Measurements from ENCODE around the gene CFAP99. TPM values are rescaled to one million over a fixed set of nuclear protein-coding genes. Genes with fewer than 3 reads are reported as not detected.

CFAP99 gene
- total RNA-seq, 4 donors from 2014 or later = 0.32 to 0.60 TPM; not detected in 2

DNA sequence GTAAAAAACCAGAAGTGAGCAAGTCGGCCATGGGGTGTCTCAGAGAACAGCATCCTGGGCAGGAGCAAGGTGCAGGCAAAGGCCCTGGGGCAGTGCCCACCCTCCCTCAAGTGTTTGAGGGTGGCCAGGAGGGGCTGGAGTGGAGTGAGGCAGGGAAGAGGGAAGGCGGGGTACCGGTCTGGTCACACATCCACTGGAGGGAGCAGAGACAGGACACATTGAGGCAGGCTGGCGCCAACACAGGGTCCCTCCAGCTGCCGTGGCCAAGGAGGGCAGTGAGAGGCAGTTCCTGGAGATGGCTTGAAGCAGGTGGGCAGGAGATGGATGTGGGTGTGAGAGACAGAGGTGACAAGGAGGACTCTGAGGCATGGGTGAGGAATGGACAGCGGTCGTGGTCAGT, 29.8 kb downstream of the CFAP99 start:
- TF ChIP-seq, protein P1, sequence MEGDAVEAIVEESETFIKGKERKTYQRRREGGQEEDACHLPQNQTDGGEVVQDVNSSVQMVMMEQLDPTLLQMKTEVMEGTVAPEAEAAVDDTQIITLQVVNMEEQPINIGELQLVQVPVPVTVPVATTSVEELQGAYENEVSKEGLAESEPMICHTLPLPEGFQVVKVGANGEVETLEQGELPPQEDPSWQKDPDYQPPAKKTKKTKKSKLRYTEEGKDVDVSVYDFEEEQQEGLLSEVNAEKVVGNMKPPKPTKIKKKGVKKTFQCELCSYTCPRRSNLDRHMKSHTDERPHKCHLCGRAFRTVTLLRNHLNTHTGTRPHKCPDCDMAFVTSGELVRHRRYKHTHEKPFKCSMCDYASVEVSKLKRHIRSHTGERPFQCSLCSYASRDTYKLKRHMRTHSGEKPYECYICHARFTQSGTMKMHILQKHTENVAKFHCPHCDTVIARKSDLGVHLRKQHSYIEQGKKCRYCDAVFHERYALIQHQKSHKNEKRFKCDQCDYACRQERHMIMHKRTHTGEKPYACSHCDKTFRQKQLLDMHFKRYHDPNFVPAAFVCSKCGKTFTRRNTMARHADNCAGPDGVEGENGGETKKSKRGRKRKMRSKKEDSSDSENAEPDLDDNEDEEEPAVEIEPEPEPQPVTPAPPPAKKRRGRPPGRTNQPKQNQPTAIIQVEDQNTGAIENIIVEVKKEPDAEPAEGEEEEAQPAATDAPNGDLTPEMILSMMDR (IDR thresholded peaks at IDR 0.05) = no peak

DNA sequence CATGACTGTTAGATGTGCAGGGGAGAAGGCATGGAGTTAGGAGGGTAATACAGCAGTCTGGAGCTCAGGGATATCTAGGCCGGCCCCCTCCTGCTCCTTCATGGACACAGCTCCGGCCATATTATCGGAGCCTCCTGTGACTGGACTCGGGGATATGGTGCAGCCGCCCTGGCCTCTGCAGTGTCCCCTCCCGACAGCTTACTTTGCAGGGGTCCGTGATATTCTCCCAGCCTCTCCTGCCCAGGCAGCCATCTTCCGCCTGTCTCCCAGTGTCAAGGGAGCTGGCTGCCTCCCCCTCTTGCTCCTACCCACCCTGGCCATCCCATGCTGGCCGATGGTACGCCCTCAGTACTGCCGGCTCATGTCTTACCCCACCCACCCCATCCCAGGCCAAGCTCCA, 30.3 kb downstream of the CFAP99 start:
- ATAC-seq (ENCODE audit: low FRiP score) (no peak), DNase-seq (ENCODE audit: low spot score) (no peak)
- TF ChIP-seq, protein P1 (IDR thresholded peaks at IDR 0.05) = no peak

More for the DNA sequence above, 29.8 kb downstream of the CFAP99 start:
- no peak for ATAC-seq (ENCODE audit: low FRiP score)
- no peak for DNase-seq (ENCODE audit: low spot score)

DNA sequence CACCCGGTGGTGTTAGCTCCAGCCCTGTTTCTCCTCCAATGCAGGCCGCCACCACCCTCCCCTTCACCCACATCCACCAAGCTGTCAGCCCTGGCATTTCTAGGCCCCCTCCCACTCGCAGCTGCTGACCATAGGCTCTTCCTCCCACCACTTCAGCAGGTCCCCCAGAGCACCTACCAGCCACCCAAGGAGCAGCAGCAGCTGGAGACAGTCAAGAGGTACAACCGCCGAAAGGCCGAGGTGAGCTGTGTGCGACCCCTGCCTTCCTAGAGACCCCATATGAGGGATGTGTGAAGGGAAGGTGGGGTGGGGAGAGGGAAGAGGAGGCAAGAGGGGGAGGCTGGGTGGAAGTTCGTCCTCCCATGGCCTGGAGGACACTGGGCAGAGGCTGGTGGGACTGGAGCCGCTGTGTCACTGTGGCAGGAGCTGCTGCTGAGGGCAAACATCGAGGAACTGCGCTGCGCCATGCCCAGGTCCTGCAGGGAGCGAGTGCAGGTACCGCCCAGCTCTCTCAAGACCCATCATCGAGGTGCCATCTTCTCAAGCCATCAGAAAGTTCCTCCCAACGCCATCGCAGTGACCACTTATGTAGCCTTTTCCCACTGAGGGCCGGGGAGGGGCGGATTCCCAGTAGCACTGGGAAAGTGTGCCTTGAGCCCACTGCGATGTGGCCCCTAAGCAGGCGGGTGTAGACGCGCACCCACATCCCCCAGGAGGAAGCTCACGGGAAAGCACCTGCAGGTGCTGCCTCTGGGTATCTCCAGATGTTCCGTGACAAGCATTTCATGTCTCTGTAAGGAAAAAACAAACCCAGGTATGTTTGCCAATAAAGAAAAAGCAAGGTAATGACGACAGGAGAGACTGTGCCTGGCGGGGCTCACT, 31.0 kb downstream of the CFAP99 start:
- DNase-seq (ENCODE audit: low spot score) = no peak
- TF ChIP-seq, protein P1 (IDR thresholded peaks at IDR 0.05) = no peak
- no peak for ATAC-seq (ENCODE audit: low FRiP score)

DNA sequence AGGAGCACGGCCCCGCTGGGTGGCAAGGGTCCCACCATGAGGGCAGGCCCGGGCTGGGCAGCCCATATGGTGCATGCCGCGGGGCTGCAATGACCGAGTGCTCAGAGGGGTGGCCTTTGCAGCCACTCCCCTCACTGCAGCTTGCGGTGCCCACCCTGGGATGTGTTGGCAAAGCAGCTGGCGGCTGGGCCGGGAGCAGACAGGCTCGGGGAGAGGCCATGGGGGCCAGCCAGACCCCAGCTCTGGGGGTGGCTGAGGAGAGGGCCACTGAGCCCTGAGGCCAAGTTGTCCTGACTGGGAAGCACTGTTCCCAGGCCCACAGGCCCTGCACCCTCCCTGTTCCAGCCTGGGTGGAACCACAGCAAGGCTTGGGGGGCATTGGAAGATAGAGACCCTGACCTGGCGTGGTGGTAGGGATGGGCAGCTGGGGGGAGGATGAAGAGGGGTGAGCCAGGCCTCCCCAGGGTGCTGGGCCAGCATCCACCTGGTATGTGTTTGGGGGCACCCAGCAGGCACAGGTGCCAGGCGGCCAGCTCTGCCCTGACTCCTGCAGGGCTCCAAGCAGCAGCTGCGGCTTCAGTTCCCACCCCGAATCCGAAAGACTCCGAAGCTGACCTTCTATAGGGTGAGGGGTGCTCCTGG, 31.8 kb downstream of the CFAP99 start:
- TF ChIP-seq, protein P1 (IDR thresholded peaks at IDR 0.05) = no peak
- no peak for DNase-seq (ENCODE audit: low spot score)
- no peak for ATAC-seq (ENCODE audit: low FRiP score)

DNA sequence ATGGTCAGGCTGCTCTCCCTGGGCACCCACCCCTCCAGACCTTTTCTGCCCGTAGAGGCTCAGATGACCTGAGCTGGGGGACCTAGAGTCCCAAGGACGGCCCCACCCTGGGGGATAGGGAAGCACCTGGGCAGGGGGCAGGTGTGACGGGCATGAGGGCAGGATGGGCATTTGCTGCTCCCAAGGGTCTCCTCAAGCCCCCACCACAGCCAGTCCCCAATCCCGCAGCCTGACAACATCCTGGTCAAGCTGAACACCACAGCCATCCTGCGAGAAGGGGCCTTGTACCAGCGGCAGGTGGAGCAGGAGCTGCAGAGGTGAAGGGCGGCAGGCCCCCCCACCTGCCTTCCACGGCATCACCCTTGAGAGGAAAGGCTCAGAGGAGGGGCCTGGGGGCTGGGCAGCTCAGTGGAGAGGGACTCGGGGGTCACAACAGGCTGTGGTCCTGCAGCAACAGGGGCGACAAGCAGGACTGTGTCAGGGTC, 32.3 kb downstream of the CFAP99 start:
- ATAC-seq (ENCODE audit: low FRiP score) (no peak), DNase-seq (ENCODE audit: low spot score) (no peak)
- TF ChIP-seq, protein P1 (IDR thresholded peaks at IDR 0.05) = no peak

DNA sequence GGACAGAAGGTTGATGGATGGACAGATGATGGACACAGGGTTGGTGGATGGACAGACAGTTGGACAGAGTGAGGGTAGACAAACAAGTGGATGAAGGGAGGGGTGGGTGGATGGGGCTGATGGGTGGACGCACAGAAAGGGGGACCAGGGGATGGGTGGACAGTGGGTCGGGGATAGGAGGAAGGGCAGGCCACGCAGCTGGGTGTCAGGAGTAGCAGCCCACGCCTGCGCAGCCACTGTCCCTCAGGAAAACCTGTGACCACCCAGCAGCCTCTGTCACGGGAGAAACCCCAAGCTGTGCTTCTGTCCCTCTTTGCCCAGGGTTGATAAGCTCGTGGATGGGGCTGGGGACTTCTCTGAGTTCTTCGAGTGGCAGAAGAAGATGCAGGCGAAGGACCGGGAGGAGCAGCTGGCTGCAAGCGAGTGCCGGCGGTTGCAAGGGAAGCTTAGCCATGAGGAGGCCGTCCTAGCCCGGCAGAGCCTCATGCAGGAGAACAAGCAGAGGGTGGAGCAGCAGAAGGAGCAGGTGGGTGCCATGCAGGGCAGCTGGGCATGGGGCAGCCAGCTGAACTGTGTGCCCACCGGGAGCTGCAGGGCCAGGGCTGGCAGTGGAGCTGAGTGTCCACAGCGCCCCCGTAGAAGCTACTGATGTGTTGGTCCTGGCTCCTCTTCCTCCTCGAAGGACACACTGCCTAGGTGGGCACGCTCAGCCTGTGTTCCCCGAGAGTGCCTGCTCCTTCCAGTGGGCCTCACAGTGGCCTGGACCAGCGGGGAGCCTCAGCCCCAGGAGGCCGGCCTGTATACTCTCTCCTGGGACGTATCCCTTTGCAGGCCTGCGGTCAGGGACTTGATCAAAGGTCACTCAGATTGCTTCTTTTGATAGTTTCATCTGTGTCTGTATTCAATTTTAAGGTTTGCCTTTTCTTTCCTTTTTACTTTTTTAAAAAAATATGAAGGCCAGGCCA, 33.3 kb downstream of the CFAP99 start:
- TF ChIP-seq, protein P1 (IDR thresholded peaks at IDR 0.05) = no peak
- ATAC-seq (ENCODE audit: low FRiP score) (no peak), DNase-seq (ENCODE audit: low spot score) (no peak)
